Pons (tissue), 1 donor: Measurements from ENCODE around the gene SFN.
"Not testable (repeated sequence)": the region's sequence is repeated elsewhere in the genome, so short reads cannot be mapped to it uniquely, and the experiment has no call there.

Experiments
- DNase-seq: peaks from one replicate; pipeline ENCODE4 v3.0.0-alpha.2; 2016; ENCODE audit warnings: low spot score

The SFN gene

DNA sequence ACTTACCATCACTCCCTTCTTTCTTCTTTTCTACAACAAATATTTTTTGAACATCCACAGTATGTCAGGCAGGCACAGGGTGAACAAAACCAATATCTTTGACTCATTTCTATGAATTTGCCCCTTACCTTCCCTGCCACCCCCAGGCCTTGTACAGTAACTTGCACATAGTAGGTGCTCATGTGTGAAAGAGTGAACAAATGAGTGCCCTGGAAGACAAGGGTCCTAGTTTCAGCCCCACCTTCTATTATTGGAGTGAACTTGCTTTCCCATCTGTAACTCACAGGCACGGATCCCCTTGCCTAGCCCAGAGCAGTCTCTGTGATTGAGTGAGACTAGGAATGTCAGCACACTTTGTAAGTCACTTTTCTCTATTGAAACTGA is 23.6 kb upstream of the SFN start:
- no peak for DNase-seq

DNA sequence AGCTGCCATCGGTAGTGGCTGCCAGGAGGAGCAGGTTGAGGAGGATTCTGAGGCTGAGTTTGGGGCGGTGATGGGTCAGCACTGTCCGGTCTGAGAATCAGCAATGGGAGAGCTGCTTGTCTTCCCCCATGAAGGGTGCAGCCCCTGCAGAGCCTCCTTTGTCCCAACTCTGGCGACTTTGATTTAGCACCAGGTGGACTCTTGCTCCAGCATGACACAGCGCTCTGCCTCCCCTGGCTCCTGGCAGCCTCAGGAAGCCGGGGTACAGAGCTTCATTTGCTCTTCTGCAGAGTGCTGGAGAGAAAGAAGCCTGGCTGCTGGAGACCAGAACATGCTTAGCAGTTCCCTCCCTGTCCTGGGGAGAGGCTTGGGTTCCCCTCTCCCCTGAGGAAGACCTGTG is 23.2 kb upstream of the SFN start:
- no peak for DNase-seq

- no peak for DNase-seq
These were observed 18.3 kb upstream of the SFN start for GRCh38 chr1:26844424-26845196.

DNA sequence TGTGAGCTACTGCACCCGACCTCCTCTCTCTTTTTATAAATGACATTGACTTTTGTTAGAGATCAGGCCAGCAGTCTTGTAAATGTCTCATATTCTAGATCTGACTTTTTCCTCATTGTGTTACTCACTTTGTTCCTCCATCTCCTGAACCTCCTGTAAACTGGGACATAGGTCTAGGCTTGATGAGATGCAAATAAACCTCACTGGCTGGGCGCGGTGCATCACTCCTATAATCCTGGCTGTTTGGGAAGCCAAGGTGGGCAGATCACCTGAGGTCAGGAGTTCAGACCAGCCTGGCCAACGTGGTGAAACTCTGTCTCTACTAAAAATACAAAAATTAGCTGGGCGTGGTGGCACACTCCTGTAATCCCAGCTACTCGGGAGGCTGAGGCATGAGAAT is 15.1 kb upstream of the SFN start:
- DNase-seq: not testable (repeated sequence)

- no peak for DNase-seq
These were observed 14.4 kb upstream of the SFN start for GRCh38 chr1:26848499-26848898.

DNA sequence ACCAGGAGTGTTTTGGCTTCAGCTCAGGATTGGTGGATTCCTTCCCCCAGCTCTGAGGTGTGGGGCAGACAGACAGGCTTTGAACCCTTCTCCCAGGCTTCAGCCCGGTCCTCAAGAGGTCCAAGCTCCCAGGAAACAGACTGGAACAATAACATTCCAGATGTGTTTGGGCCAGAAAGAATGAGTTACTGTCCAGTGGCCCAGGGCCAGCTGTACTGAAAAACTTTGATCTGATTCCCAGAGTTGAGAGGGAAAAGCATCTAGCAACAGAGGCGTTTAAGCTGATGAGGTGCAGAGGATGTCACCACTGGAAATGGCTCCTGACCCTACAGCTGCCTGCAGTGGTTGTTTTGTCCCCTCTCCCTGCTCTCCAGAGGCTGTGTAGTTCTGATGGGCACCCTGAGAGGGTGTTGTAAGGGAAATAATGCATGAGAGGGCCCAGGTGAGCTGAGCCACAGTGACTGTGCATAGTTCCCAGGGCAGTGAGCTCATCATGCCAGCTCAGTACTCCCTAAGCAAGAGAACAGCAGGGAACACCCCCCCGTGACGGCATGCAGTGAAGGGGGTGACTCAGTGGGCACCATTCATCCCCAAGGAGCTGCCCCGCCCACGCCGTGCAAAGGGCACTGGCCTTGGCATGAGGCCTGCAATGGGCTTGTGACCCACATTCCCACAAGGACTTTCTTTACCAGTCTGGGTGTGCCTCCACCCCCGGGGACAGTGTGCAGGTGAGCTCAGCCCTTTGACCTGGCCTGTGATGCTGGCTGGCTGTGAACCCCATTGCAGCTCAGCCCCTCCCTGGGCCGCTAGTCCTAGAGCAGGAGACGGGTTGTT is 13.8 kb upstream of the SFN start:
- DNase-seq: no peak

DNA sequence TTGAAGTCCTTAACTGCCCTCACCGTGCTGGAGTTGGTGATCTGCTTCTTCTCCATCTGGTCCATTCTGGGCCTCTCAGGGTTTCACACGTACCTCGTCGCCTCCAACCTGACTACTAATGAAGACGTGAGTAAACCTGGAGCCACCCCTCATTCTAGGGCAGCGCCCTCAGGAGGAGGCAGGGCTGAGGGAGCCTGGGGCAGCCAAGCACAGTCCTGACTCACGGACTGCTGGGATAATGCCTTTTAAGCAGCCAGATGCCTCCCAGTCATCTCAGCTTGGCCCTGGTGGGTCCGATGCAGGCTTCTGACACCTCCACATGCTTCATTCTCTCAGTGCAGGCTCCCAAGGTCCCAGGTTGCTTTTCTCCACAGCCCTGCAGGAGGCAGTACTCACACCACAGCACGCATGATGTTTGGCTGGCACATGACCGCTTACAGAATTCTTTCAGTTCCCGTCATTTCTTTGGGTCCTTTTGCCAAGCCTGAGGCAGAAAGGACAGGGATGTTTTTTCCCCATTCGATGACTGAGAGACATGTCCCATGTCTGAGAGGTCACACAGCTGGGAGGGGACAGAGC is 11.8 kb upstream of the SFN start:
- no peak for DNase-seq

- no peak for DNase-seq
These were observed 10.2 kb upstream of the SFN start for GRCh38 chr1:26852701-26853100.

DNA sequence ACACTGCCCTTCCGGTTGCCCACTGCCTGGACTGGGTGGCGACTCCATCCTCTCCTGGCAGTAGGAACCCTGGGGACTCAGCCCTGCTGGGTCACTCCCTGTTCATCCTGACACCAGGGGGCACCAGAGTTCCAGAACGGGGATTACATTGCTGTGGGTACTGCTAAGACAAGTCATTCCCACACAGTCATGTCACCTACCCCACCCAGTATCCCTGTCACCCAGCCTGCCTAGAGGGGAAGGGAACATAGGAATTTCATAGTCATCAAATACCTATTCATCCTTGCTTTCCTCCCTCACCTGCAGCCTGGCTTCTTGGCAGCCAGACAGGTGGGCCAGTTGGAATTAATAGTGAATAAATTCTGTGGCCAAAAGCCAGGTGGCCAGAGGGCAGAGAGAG is 9.8 kb upstream of the SFN start:
- DNase-seq: peak; percentile 75

DNA sequence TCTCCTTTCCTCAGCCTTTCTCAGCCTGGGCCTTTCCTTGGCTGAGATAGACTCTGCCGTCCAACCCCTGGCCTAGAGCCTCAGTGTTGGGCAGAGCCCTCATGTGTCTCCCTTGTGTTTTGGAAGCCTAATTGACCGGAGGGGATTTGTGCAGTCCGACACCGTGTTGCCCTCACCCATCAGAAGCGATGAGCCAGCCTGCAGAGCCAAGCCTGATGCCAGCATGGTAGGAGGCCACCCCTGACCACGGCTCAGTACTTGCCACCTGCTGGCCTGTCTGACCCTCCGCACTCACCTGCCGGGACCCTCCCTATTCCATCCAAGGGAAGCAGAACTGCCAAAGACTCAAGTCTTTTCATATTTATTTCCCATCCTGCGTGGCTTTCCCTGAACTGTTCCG is 9.3 kb upstream of the SFN start:
- no peak for DNase-seq

DNA sequence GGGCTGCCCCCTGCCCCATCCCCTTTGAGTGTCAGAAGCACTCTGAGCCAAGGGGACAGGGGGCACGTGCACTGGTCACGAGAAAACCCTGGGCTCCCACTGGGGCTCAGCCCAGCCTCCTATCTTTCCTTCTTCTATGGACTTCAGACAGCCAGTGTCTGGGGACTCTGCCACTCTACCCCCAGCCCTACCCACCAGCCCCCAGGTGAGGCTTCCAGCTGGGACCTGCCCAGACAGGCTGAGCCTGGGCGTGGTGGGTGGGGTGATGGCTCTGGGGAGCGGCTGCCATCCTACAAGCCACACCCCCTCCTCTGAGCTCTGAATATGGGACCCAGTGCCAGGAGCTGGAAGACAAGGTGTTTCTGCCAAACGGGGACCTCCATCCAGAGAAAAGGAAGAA is 8.0 kb upstream of the SFN start:
- DNase-seq: no peak

GRCh38 chr1:26855636-26856035 is 7.3 kb upstream of the SFN start:
- no peak for DNase-seq

DNA sequence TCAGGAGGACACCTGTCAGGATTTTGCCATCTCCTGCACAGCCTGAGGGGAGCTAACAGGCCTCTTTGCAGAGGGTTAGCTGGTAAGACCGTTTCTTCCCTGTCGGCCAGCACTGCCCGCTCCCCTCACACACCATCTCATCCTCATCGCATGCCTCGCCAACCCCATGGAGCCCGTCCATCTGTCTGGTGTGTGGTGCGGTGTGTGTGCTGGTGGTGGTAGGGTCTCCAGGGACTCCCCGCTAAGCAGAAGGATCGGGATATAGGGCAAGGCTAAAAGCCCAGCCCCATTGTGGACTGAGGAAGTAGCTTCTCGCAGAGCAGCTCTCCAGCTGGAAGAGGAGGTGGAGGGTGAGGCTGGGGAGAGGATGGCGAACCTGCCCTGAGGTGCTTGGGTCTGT is 6.8 kb upstream of the SFN start:
- no peak for DNase-seq

DNA sequence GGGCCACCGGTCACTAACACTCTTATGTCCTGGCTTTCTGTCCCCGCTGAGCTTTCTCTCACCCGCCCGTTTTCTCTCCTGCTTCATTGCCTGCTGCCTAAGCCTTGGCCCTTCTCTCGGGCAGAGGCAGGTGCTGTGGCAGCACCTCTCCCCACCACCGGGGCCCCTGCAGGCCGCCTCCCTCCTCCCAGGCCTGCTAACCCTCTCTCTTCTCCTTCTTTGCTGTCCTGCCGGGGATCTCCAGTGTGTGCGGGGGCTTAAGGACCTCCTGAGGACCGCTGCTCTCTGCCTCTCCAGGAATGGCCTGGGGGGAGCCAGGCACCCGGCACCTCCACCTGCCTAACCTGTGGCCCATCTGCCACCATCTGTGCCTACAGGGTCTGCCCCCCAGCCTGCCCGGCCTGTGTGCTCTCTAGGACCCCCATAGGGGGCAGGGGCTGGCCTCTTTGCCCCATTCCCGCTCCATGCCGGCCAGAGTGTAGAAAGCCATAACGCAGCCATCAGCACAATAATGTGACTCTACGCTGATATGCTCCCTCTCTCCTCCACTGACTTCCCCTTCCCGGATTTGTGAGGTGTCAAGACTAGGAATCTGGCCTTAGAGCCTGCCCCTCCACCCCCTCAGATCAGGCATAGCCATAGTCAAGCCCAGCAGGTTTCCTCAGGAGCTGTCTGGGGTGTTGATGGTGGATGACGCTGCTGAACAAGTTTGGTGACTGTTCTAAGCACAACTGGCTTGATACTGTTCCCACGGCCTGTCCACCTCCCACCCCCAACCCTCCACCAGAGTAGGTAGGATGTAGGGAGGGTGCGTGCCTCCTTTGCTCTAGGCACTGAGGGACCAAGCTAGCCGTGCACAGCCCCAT is 6.1 kb upstream of the SFN start:
- no peak for DNase-seq

DNA sequence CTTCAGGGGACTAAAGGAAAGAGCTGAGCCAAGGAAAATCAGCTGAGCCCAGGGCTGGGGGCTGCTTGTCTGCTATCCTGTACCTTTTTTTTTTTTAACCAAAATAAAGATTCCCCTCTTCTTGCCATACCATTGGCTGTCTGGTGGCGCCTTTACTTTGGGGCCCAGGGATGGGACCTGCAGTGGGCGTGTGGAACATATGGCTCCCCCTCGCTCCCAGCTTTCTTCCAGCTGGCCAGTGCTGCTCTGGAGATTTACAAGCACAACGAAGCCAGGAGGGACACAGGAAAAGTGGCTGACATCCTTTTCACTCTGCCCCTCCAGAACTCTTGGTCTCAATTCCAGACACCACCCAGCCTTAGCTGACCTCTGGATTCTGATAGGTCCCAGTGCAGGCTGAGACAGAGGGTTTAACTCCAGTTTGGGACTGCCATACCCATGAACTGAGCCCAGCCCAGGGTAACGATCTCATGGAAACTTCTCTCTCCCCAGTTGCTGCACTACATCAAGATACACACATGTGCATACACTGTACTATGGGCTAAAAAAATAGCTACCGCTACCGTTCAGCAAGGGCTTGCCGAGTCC is 5.4 kb upstream of the SFN start:
- no peak for DNase-seq

DNA sequence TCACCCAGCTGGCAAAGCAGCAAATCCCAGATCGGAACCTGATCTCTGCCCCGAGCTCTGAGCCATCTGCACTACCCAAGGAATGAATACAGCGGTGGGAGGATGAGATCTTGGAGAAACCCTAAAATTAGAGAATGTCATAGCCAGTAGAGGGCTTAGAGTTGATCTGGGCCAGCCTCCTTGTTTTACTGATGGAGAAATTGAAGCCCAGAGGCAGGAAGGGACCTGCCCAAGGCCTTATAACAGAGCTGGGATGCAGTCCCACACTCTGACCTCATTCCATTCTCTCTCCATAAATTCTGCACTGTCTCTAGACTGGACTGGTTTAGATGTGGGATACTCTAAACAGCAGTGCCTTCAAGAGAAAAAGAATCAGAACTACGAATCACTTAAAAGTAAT is 4.8 kb upstream of the SFN start:
- no peak for DNase-seq

- DNase-seq: no peak
These were observed 3.9 kb upstream of the SFN start for GRCh38 chr1:26858891-26859640.

- DNase-seq: no peak
These were observed 1.7 kb upstream of the SFN start for GRCh38 chr1:26861286-26861701.

DNA sequence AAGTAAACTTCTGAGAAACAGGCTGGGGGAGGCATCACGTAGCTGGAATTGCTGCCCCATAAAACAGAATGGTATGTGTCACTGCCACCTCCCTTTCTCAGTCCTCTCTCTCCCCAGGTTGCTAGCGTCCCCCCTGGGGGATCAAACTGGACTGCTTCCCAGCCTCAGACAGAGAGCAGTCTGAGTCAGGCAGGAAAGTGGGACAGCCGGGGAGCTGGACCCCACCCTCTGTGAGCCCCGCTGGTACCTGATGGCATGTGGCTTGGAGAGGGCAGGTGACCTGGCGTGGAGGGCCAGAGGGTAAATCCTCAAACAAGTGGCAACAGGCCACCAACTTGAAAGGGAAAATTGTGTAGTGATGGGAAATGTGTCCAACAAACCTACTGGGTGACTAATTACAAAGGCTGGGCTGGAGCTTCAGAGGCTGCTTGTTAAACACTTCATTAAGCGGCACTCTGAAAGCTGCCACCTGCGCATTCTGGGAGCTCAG is 1.0 kb upstream of the SFN start:
- DNase-seq: no peak

DNA sequence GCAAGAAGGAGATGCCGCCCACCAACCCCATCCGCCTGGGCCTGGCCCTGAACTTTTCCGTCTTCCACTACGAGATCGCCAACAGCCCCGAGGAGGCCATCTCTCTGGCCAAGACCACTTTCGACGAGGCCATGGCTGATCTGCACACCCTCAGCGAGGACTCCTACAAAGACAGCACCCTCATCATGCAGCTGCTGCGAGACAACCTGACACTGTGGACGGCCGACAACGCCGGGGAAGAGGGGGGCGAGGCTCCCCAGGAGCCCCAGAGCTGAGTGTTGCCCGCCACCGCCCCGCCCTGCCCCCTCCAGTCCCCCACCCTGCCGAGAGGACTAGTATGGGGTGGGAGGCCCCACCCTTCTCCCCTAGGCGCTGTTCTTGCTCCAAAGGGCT is 732 bp downstream of the SFN start:
- no peak for DNase-seq
